HEK293 (cell line): ENCODE results near the gene LAX1.
"Not testable (repeated sequence)": the region's sequence is repeated elsewhere in the genome, so short reads cannot be mapped to it uniquely, and the experiment has no call there.

Source experiments
- CTCF ChIA-PET: fragments of 350-600 bp; formaldehyde crosslinking; extraction: SDS; loops from one replicate; lab custom pipeline; 2021; ENCODE audit warnings: antibody characterized with exemption; lab: Yijun Ruan, JAX
- POLR2A ChIA-PET: fragments of 300-600 bp; formaldehyde crosslinking; extraction: SDS; loops from one replicate; lab custom pipeline; 2020; ENCODE audit warnings: antibody characterized with exemption, inconsistent platforms; lab: Yijun Ruan, JAX
- H3K27ac ChIP-seq: fragments of 200-500 bp; sonication (Bioruptor generic); 2 replicates; pipeline ENCODE4 v1.5.1; 2014; ENCODE audit warnings: low read depth, low read length, control low read depth, inconsistent platforms; ENCODE audit errors: extremely low read depth
- H3K36me3 ChIP-seq, 2 experiments: fragments of 200-500 bp in 1 of 2; sonication (Bioruptor generic) in 1 of 2; 1 replicate in 1 of 2; 2 replicates in 1 of 2; pipeline ENCODE4 v1.5.1; 2014 to 2017; ENCODE audit warnings: inconsistent platforms in 2 of 2, low read length in 2 of 2; ENCODE audit not compliant: control insufficient read depth in 2 of 2, insufficient read depth in 1 of 2
- H3K4me1 ChIP-seq: fragments of 200-500 bp; sonication (Bioruptor generic); 2 replicates; pipeline ENCODE4 v1.5.1; 2014; ENCODE audit warnings: mild to moderate bottlenecking, low read length, inconsistent platforms; ENCODE audit not compliant: control insufficient read depth, insufficient read depth
- H3K4me3 ChIP-seq: 2 replicates; pipeline ENCODE4 v1.5.1; 2011; ENCODE audit warnings: low read depth, mild to moderate bottlenecking, control low read depth, low read length, moderate library complexity
- H3K9me3 ChIP-seq: fragments of 200-500 bp; sonication (Bioruptor generic); 2 replicates; pipeline ENCODE4 v1.5.1; 2014; ENCODE audit warnings: low read depth, low read length, inconsistent platforms; ENCODE audit not compliant: control insufficient read depth, insufficient read depth
- KLF17 ChIP-seq: fragments of 450-650 bp; formaldehyde crosslinking; IDR thresholded peaks from 2 replicates; pipeline ENCODE4 v1.5.1; 2016; ENCODE audit warnings: missing biosample characterization, missing genetic modification characterization
- PRDM6 ChIP-seq: fragments of 450-650 bp; formaldehyde crosslinking; IDR thresholded peaks from 2 replicates; pipeline ENCODE4 v1.5.1; 2017; ENCODE audit warnings: missing biosample characterization, missing genetic modification characterization
- WT1 ChIP-seq: fragments of 450-650 bp; formaldehyde crosslinking; IDR thresholded peaks from 2 replicates; pipeline ENCODE4 v1.5.1; 2016; ENCODE audit warnings: missing biosample characterization, missing genetic modification characterization
- ZBTB21 ChIP-seq: fragments of 450-650 bp; formaldehyde crosslinking; IDR thresholded peaks from 2 replicates; pipeline ENCODE4 v1.5.1; 2017; ENCODE audit warnings: missing biosample characterization, missing genetic modification characterization
- ZBTB49 ChIP-seq: fragments of 450-650 bp; formaldehyde crosslinking; IDR thresholded peaks from 2 replicates; pipeline ENCODE4 v1.5.1; 2016; ENCODE audit warnings: missing biosample characterization, missing genetic modification characterization, low read depth
- ZFP37 ChIP-seq: fragments of 450-650 bp; formaldehyde crosslinking; IDR thresholded peaks from 2 replicates; pipeline ENCODE4 v1.5.1; 2016; ENCODE audit warnings: missing biosample characterization, missing genetic modification characterization
- ZNF133 ChIP-seq: fragments of 450-650 bp; formaldehyde crosslinking; IDR thresholded peaks from 2 replicates; pipeline ENCODE4 v1.5.1; 2016; ENCODE audit warnings: missing biosample characterization, missing genetic modification characterization
- ZNF155 ChIP-seq: fragments of 450-650 bp; formaldehyde crosslinking; IDR thresholded peaks from 2 replicates; pipeline ENCODE4 v1.5.1; 2016; ENCODE audit warnings: missing biosample characterization, missing genetic modification characterization
- ZNF169 ChIP-seq: fragments of 450-650 bp; formaldehyde crosslinking; IDR thresholded peaks from 2 replicates; pipeline ENCODE4 v1.5.1; 2016; ENCODE audit warnings: missing biosample characterization, missing genetic modification characterization
- ZNF221 ChIP-seq: fragments of 450-650 bp; formaldehyde crosslinking; IDR thresholded peaks from 2 replicates; pipeline ENCODE4 v1.5.1; 2017; ENCODE audit warnings: missing biosample characterization, missing genetic modification characterization, borderline replicate concordance
- ZNF391 ChIP-seq: fragments of 450-650 bp; formaldehyde crosslinking; IDR thresholded peaks from 2 replicates; pipeline ENCODE4 v1.5.1; 2016; ENCODE audit warnings: low read depth, missing biosample characterization, missing genetic modification characterization, borderline replicate concordance
- ZNF394 ChIP-seq: fragments of 450-650 bp; formaldehyde crosslinking; IDR thresholded peaks from 2 replicates; pipeline ENCODE4 v1.5.1; 2016; ENCODE audit warnings: missing biosample characterization, missing genetic modification characterization, mild to moderate bottlenecking, moderate library complexity, borderline replicate concordance
- ZNF404 ChIP-seq: fragments of 450-650 bp; formaldehyde crosslinking; IDR thresholded peaks from 2 replicates; pipeline ENCODE4 v1.5.1; 2017; ENCODE audit warnings: missing biosample characterization, missing genetic modification characterization
- ZNF433 ChIP-seq: fragments of 450-650 bp; formaldehyde crosslinking; IDR thresholded peaks from 2 replicates; pipeline ENCODE4 v1.5.1; 2016; ENCODE audit warnings: missing biosample characterization, missing genetic modification characterization, low read depth
- ZNF510 ChIP-seq: fragments of 450-650 bp; formaldehyde crosslinking; IDR thresholded peaks from 2 replicates; pipeline ENCODE4 v1.5.1; 2018; ENCODE audit warnings: mild to moderate bottlenecking, missing genetic modification characterization, missing biosample characterization; ENCODE audit not compliant: insufficient replicate concordance
- ZNF521 ChIP-seq: fragments of 450-650 bp; formaldehyde crosslinking; IDR thresholded peaks from 2 replicates; pipeline ENCODE4 v1.5.1; 2017; ENCODE audit warnings: missing biosample characterization, mild to moderate bottlenecking, missing genetic modification characterization
- ZNF629 ChIP-seq: fragments of 450-650 bp; formaldehyde crosslinking; IDR thresholded peaks from 2 replicates; pipeline ENCODE4 v1.5.1; 2017; ENCODE audit warnings: missing biosample characterization, missing genetic modification characterization
- ZNF639 ChIP-seq: fragments of 450-650 bp; formaldehyde crosslinking; IDR thresholded peaks from 2 replicates; pipeline ENCODE4 v1.5.1; 2016; ENCODE audit warnings: missing biosample characterization, missing genetic modification characterization
- ZNF664 ChIP-seq: fragments of 450-650 bp; formaldehyde crosslinking; IDR thresholded peaks from 2 replicates; pipeline ENCODE4 v1.5.1; 2016; ENCODE audit warnings: missing biosample characterization, missing genetic modification characterization

The LAX1 gene

GRCh38 chr1:203754455-203754864 is 10.5 kb upstream of the LAX1 start (continued):
- TF ChIP-seq ZFP37 (no peak), ZNF510 (tag by site-specific recombination) (no peak), ZNF391 (tag by site-specific recombination) (no peak), KLF17 (tag by site-specific recombination) (no peak), ZNF629 (tag by site-specific recombination) (no peak), ZNF521 (no peak), ZBTB21 (tag by site-specific recombination) (no peak), ZNF433 (tag by site-specific recombination) (no peak), ZBTB49 (tag by site-specific recombination) (no peak), PRDM6 (tag by site-specific recombination) (no peak)
- TF ChIP-seq, all 188 proteins: peak for 0

DNA sequence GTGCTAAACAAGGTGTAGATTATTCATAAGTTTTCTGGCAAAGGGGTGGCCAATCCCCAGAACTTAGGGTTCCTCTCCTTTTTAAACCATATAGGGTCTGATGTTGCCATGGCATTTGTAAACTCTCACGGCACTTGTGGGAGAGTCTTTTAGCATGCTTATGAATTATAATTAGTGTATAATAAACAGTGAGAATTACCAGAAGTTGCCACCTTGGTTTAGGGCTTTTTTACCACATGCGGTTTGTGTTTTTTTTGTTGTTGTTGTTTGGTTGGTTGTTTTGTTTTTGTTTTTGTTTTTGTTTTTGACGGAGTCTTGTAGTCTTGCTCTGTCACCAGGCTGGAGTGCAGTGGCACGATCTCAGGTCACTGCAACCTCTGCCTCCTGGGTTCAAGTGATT is 8.9 kb upstream of the LAX1 start:
- Histone ChIP-seq H3K27ac (no peak overlapping the region), H3K4me1 (no peaks in the 10 kb centered on the region), H3K9me3 (no peaks in the 10 kb centered on the region), H3K36me3 (no peaks in the 10 kb centered on the region)
- POLR2A ChIA-PET, result no interaction called here
- TF ChIP-seq ZNF404 (tag by site-specific recombination) (no peak), ZNF639 (peak; percentile 28; the same call in 1 of the 2 replicates)
- TF ChIP-seq, all 188 proteins: peak for 1
- CTCF ChIA-PET, result no interaction called here
- H3K4me3 ChIP-seq, result no peak overlapping the region

GRCh38 chr1:203758749-203759148 is 6.2 kb upstream of the LAX1 start:
- POLR2A ChIA-PET, CTCF ChIA-PET, H3K9me3 ChIP-seq, H3K36me3 ChIP-seq, H3K4me1 ChIP-seq, H3K4me3 ChIP-seq, H3K27ac ChIP-seq: not testable (repeated sequence)
- TF ChIP-seq ZNF664, result 0 out of 2 replicates have a peak, but pooled peaks have one; percentile 18

DNA sequence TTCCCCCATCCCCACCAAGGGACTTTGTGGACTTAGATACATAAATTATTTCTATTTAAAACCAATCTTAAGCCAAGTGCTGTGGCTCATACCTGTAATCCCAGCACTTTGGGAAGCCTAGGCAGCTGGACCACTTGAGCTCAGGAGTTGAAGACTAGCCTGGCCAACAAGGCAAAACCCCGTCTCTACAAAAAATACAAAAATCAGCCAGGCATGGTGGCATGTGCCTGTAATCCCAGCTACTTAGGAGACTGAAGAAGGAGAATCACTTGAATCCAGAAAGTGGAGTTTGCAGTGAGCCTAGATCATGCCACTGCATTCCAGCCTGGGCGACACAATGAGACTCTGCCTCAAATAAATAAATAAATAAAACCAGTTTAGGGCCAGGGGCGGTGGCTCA is 4.5 kb upstream of the LAX1 start:
- POLR2A ChIA-PET, result no interaction called here
- no peaks in the 10 kb centered on the region for H3K36me3 ChIP-seq
- H3K4me1 ChIP-seq, result no peaks in the 10 kb centered on the region
- H3K27ac ChIP-seq, result no peak overlapping the region
- H3K4me3 ChIP-seq, result no peak overlapping the region
- CTCF ChIA-PET, result no interaction called here
- no peaks in the 10 kb centered on the region for H3K9me3 ChIP-seq
- TF ChIP-seq WT1 (tag by site-specific recombination), result no peak
- no peak for TF ChIP-seq ZNF221 (tag by site-specific recombination)
- TF ChIP-seq ZNF155 (tag by site-specific recombination), result no peak
- no peak for TF ChIP-seq ZNF169 (tag by site-specific recombination)
- no peak for TF ChIP-seq ZNF510 (tag by site-specific recombination)
- no peak for TF ChIP-seq ZNF133
- no peak for TF ChIP-seq ZNF394 (tag by site-specific recombination)
